HepG2 (cell line): ENCODE measurements around the gene KCNQ1OT1. TPM values are rescaled to one million over a fixed set of nuclear protein-coding genes. Genes with fewer than 3 reads are reported as not detected.

Experiments
- ARID4A ChIP-seq: sonication (generic); formaldehyde crosslinking; IDR thresholded peaks from 2 replicates; pipeline ENCODE4 v1.5.0; 2020; ENCODE audit warnings: mild to moderate bottlenecking, missing genetic modification reagents, borderline replicate concordance
- FIP1L1 ChIP-seq: fragments of 200-400 bp; formaldehyde crosslinking; IDR thresholded peaks from 2 replicates; pipeline ENCODE4 v1.6.1; 2018; ENCODE audit warnings: low read depth, mild to moderate bottlenecking, low read length, moderate library complexity, borderline replicate concordance; ENCODE audit not compliant: insufficient read depth
- FOXJ3 ChIP-seq: sonication (generic); formaldehyde crosslinking; IDR thresholded peaks from 2 replicates; pipeline ENCODE4 v1.4.0; 2020; ENCODE audit warnings: missing genetic modification reagents, mild to moderate bottlenecking, borderline replicate concordance
- FOXO1 ChIP-seq: sonication (generic); formaldehyde crosslinking; IDR thresholded peaks from 2 replicates; pipeline ENCODE4 v1.4.0; 2020; ENCODE audit warnings: missing genetic modification reagents
- HES4 ChIP-seq: sonication (generic); formaldehyde crosslinking; IDR thresholded peaks from 2 replicates; pipeline ENCODE4 v1.9.0; 2021; ENCODE audit warnings: mild to moderate bottlenecking, missing genetic modification reagents, borderline replicate concordance
- JUNB ChIP-seq: sonication (generic); formaldehyde crosslinking; IDR thresholded peaks from 2 replicates; pipeline ENCODE4 v1.8.0; 2022; ENCODE audit warnings: missing genetic modification reagents, mild to moderate bottlenecking, borderline replicate concordance
- KDM4B ChIP-seq: sonication (generic); formaldehyde crosslinking; IDR thresholded peaks from 2 replicates; pipeline ENCODE4 v1.4.0; 2020; ENCODE audit warnings: missing genetic modification reagents
- MEIS1 ChIP-seq: sonication (generic); formaldehyde crosslinking; IDR thresholded peaks from 2 replicates; pipeline ENCODE4 v1.9.0; 2021; ENCODE audit warnings: mild to moderate bottlenecking, missing genetic modification reagents, moderate library complexity, borderline replicate concordance
- RARA ChIP-seq: IDR thresholded peaks from 2 replicates; pipeline ENCODE4 v1.6.1; 2016; ENCODE audit warnings: missing genetic modification reagents, missing compliant biosample characterization
- U2AF2 ChIP-seq: fragments of 200-400 bp; formaldehyde crosslinking; IDR thresholded peaks from 2 replicates; pipeline ENCODE4 v1.6.1; 2017; ENCODE audit warnings: low read depth, mild to moderate bottlenecking, low read length
- ZKSCAN5 ChIP-seq: sonication (generic); formaldehyde crosslinking; IDR thresholded peaks from 2 replicates; pipeline ENCODE4 v1.5.1; 2020; ENCODE audit warnings: mild to moderate bottlenecking, missing genetic modification reagents
- ZNF205 ChIP-seq: IDR thresholded peaks from 2 replicates; pipeline ENCODE4 v1.6.1; 2018; ENCODE audit warnings: missing biosample characterization, missing genetic modification reagents
- ZNF224 ChIP-seq: sonication (generic); formaldehyde crosslinking; IDR thresholded peaks from 2 replicates; pipeline ENCODE4 v1.5.0; 2020; ENCODE audit warnings: mild to moderate bottlenecking, missing genetic modification reagents
- ZNF761 ChIP-seq: sonication (generic); formaldehyde crosslinking; conservative IDR thresholded peaks from 2 replicates; pipeline ENCODE4 v1.4.0; 2020; ENCODE audit warnings: mild to moderate bottlenecking, missing genetic modification reagents
- ZNF839 ChIP-seq: sonication (generic); formaldehyde crosslinking; IDR thresholded peaks from 2 replicates; pipeline ENCODE4 v1.4.0; 2020; ENCODE audit warnings: missing genetic modification reagents, mild to moderate bottlenecking, borderline replicate concordance
- polyA plus RNA-seq, 8 experiments: library from polyadenylated mRNA; depleted of rRNA in 3 of 8; stranded (reverse) in 7 of 8; unstranded in 1 of 8; fragments of >200 nt; fragmentation: Illumina TruSeq in 4 of 8; extraction: Trizol in 4 of 8; gene quantifications; 2 replicates each; pipeline versions ENCODE4 v1.2.1 to v1.2.3, GENCODE V29; 2011 to 2016; ENCODE audit warnings: low read depth in 4 of 8, missing spikeins in 1 of 8, mixed read lengths in 1 of 8; ENCODE audit not compliant: insufficient read depth in 1 of 8
- total RNA-seq, 5 experiments: library from RNA; depleted of rRNA; stranded (reverse); fragments of >200 nt; fragmentation: Illumina TruSeq; extraction: Trizol; gene quantifications; 2 replicates each; pipeline ENCODE4 v1.2.3, GENCODE V29; 2016; ENCODE audit warnings: low read depth in 1 of 5
- TF ChIP-seq, protein P1 (sequence below): sonication (generic); formaldehyde crosslinking; IDR thresholded peaks from 2 replicates; pipeline ENCODE4 v1.8.1; 2023; ENCODE audit warnings: mild to moderate bottlenecking, missing genetic modification reagents
- TF ChIP-seq, protein P2 (sequence below): sonication (generic); formaldehyde crosslinking; IDR thresholded peaks from 2 replicates; pipeline ENCODE4 v1.8.0; 2022; ENCODE audit warnings: missing genetic modification reagents, mild to moderate bottlenecking, moderate library complexity, borderline replicate concordance
- TF ChIP-seq, protein P3 (sequence below): fragments of 450-650 bp; IDR thresholded peaks from 2 replicates; pipeline ENCODE4 v1.6.1; 2017
- TF ChIP-seq, protein P4 (sequence below): fragments of 450-650 bp; IDR thresholded peaks from 2 replicates; pipeline ENCODE4 v1.6.1; 2016

The KCNQ1OT1 gene
- total and polyA plus RNA-seq, 2 of the 13 experiments (the other 11 are each of a cell fraction or from before 2014, with no cell fraction given): 1.3 to 18.9 TPM

- no peak for TF ChIP-seq FIP1L1
- TF ChIP-seq, protein P1, sequence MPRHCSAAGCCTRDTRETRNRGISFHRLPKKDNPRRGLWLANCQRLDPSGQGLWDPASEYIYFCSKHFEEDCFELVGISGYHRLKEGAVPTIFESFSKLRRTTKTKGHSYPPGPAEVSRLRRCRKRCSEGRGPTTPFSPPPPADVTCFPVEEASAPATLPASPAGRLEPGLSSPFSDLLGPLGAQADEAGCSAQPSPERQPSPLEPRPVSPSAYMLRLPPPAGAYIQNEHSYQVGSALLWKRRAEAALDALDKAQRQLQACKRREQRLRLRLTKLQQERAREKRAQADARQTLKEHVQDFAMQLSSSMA (CRISPR knock-in tag): no peak
- TF ChIP-seq, protein P2, sequence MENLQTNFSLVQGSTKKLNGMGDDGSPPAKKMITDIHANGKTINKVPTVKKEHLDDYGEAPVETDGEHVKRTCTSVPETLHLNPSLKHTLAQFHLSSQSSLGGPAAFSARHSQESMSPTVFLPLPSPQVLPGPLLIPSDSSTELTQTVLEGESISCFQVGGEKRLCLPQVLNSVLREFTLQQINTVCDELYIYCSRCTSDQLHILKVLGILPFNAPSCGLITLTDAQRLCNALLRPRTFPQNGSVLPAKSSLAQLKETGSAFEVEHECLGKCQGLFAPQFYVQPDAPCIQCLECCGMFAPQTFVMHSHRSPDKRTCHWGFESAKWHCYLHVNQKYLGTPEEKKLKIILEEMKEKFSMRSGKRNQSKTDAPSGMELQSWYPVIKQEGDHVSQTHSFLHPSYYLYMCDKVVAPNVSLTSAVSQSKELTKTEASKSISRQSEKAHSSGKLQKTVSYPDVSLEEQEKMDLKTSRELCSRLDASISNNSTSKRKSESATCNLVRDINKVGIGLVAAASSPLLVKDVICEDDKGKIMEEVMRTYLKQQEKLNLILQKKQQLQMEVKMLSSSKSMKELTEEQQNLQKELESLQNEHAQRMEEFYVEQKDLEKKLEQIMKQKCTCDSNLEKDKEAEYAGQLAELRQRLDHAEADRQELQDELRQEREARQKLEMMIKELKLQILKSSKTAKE (CRISPR knock-in tag): peak; percentile 74
- TF ChIP-seq ZNF761: no peak
- peak; percentile 36; the same call in 1 of the 2 replicates for TF ChIP-seq ARID4A (CRISPR knock-in tag)
- TF ChIP-seq, protein P3, sequence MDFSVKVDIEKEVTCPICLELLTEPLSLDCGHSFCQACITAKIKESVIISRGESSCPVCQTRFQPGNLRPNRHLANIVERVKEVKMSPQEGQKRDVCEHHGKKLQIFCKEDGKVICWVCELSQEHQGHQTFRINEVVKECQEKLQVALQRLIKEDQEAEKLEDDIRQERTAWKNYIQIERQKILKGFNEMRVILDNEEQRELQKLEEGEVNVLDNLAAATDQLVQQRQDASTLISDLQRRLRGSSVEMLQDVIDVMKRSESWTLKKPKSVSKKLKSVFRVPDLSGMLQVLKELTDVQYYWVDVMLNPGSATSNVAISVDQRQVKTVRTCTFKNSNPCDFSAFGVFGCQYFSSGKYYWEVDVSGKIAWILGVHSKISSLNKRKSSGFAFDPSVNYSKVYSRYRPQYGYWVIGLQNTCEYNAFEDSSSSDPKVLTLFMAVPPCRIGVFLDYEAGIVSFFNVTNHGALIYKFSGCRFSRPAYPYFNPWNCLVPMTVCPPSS: no peak
- 0 out of 2 replicates have a peak, but pooled peaks have one; percentile 16 for TF ChIP-seq HES4 (CRISPR knock-in tag)
- TF ChIP-seq RARA (CRISPR knock-in tag): peak; percentile 71
- TF ChIP-seq MEIS1: no peak
- no peak for TF ChIP-seq ZNF224 (CRISPR knock-in tag)
- no peak for TF ChIP-seq ZNF839
- TF ChIP-seq JUNB (CRISPR knock-in tag): no peak
- peak; percentile 61 for TF ChIP-seq FOXO1 (CRISPR knock-in tag)
- TF ChIP-seq, protein P4, sequence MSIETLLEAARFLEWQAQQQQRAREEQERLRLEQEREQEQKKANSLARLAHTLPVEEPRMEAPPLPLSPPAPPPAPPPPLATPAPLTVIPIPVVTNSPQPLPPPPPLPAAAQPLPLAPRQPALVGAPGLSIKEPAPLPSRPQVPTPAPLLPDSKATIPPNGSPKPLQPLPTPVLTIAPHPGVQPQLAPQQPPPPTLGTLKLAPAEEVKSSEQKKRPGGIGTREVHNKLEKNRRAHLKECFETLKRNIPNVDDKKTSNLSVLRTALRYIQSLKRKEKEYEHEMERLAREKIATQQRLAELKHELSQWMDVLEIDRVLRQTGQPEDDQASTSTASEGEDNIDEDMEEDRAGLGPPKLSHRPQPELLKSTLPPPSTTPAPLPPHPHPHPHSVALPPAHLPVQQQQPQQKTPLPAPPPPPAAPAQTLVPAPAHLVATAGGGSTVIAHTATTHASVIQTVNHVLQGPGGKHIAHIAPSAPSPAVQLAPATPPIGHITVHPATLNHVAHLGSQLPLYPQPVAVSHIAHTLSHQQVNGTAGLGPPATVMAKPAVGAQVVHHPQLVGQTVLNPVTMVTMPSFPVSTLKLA: no peak
- peak; percentile 37; the same call in 1 of the 2 replicates for TF ChIP-seq ZKSCAN5 (CRISPR knock-in tag)
- TF ChIP-seq U2AF2: no peak
- TF ChIP-seq KDM4B: no peak
- no peak for TF ChIP-seq FOXJ3
- TF ChIP-seq ZNF205 (CRISPR knock-in tag): peak; percentile 46
These were observed 30.7 kb upstream of the KCNQ1OT1 start (continued) for GRCh38 chr11:2730272-2731129.
